Activated gamma-delta T cell treated with Interleukin-2 at 50 U/mL for 16 hours (primary cell): ENCODE data around the gene APH1B.

ENCODE experiments used
- DNase-seq: peaks from one replicate; pipeline ENCODE4 v3.0.0-alpha.2; 2020

Gene APH1B

GRCh38 chr15:63254991-63255390 lies 22.4 kb upstream of the APH1B start:
- DNase-seq = no peak

DNA sequence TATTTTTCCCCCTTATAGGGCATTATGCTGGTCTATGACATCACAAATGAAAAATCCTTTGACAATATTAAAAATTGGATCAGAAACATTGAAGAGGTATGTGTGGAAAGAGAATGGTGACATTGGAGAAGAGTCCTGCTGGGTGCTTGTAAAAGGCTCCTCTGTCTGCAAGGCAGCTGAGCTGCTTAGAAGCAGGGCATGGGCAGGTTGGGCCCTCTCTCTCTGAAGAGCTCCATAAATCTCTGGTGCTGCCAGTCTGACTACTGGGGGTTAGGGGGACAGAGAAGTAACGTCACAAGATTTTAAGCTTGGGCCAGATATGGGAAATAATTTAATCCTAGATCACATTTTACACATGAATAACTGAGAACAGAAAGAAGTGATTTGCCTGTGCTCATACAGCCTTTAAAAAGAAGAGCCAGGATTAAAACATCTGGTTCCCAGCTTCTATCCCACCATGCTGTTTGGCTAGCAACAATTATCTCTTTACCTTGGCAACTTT lies 21.9 kb upstream of the APH1B start:
- no peak for DNase-seq

DNA sequence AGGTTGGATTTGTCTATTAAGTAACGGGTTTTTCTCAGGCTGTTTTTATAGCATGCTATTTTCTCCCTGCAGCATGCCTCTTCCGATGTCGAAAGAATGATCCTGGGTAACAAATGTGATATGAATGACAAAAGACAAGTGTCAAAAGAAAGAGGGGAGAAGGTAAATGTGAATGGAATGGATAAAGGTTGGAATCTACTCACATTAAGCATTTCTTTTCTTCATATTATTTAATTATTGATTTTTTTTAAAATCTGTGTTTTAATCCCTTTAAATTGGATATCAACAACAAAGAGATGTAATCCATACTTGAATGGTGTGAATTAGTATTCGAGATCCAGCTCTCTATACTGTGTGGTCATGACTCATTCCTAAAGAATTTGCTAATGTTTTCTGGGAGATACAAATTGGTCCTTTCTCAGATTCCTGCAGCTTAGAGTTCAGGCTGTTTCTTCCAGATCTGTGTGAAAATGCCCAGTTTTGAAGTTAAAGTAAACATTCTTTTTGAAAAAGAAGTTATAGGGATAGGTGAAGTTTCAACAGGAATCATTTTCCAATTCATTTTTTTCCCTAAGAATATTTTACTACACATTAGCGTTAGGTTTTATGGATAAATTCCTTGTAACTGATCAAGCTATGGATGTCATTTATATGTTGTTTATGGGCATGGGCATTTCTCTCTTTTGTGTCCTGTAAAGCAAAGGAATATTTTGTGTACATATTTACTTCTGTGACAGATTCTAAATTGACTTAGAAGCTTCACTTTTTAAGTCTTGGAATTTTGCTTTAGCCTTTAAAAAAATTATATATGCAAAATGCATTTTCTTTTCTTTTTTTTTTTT lies 20.8 kb upstream of the APH1B start:
- no peak for DNase-seq

DNA sequence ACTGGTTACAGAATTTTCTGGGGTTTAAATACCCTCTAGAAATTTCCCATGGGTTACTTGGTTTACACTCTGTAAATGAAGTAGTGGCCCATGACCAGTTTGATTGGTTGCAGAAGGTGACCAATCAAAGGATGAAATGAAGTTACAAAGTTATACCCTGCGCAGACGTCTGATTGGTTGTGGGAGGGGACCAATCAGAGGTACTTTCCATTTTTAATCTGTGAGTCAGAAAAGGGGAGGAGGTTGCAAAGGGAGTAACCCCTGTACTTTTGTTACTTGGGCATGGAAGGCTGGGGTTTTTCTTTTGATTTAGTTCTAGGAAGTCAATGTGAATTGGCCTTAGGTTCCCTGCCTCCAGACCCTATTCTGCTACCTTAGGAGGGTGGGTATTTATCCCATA lies 18.7 kb upstream of the APH1B start:
- no peak for DNase-seq

DNA sequence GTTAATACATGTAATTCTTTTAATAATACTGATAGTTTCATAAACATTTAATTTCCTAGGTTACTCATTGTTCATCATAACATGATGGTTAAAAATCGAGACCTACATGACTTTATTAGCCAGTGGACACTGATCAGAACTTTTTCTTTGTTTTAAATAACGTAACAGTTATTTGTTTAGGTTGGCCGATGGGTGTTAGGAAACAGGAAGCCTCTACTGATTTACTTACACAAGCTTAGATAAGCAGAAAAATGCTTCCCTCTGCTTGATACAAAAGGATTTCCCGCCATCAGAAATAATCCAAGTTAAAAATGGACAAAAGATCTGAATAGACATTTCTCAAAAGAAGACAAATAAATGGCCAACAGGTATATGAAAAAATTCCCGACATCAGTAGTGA lies 16.6 kb upstream of the APH1B start:
- no peak for DNase-seq

DNA sequence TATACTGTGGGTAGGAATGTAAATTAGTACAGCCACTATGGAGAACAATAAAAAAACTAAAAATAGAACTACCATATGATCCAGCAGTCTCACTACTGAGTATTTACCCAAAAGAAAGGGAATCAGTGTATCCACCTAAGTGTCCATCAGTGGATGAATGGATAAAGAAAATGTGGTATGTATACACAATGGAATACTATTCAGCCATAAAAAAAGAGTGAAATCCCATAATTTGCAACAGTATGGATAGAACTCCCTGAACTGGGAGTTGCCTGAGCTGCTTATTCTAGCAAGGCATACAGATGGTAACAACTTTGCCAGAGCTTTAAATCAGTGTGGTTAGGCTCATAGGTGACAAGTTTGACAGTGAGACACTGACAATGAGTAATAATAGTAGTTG lies 16.1 kb upstream of the APH1B start:
- DNase-seq = no peak

DNA sequence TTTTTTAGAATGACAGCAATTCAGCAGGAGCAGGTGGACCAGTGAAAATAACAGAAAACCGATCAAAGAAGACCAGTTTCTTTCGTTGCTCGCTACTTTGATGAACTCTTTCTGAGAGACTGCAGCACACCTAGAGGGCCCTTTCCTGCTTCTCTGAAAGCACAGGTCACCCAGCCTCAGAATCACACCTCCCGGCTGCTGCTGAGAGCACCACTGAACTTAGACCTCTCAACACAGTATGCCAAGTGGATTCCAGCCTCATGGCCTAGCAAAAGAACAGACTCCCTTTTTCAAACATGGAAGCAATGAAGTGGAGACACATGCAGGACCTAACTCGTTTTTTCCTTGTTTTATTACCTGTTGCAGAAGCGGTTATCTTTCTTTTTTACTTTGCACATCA lies 13.9 kb upstream of the APH1B start:
- DNase-seq = no peak

- DNase-seq = no peak
These were observed 12.6 kb upstream of the APH1B start for GRCh38 chr15:63264688-63265293.

DNA sequence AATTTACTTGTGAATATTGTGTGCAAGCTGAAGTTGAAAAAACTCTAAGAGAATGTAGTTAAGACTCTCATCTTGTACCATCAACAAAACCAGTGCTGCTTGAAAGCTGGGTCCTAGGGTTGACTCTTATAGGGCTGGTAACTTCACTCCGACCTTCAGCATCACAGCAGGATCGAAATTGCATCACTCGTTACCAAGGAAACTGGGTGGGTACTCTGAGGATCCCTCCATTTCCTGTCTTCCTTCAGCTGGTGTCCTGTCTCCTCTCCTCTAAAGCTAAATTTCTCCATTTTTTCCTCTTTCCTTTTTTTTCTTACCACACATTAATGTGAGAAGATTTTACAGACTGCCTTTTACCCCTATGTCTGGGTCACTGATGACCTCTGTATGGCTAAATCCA lies 3.0 kb upstream of the APH1B start:
- no peak for DNase-seq

DNA sequence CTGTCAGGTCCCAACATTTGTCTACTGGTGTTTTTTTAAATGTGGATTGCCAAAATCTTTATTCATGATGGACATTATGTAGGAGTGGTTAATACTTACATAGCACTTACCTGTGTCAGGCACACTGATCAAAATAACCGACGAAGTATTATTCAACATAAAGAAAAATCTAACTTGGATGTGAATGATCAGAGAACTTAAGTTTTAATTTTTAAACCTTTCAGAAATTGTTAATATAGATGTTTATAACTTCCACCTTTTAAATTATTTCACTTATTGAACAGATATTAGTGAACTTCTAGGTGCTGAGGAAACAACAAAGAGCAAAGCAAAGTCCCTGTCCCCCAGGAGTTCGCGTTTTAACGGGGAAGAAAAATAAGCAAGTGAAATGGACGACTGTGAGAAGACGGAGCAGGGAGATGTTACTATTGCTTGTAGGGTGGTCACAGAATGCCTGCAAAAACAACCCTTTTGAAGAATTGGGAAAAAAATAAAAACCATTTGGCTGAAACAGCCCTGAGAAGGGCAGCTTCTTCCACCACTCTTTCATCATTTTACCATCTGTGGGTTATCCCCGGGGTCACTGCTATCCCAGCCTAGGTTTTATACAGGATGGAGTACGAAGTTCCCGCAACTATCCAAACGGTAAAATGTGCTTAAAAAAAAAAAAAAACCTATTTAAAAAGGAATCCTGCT lies 915 bp upstream of the APH1B start:
- DNase-seq = no peak

- DNase-seq = no peak
These were observed 570 bp downstream of the APH1B start for GRCh38 chr15:63277893-63278456.

GRCh38 chr15:63283126-63283525 lies 5.7 kb downstream of the APH1B start:
- no peak for DNase-seq

DNA sequence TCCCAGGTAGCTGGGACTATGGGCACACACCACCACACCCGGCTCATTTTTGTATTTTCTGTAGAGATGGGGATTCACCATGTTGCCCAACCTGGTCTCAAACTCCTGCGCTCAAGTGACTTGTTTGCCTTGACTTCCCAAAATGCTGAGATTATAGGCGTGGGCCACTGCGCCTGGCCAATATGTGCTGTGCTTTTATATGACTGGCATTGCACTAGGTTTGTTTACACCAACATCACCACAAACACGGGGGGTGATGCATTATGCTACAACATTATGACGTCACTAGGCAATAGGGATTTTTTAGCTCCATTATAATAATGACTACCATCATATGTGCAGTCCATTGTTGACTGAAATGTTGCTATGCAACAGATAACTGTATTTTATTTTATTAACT lies 6.9 kb downstream of the APH1B start:
- no peak for DNase-seq

- DNase-seq = no peak
These were observed 9.7 kb downstream of the APH1B start for GRCh38 chr15:63287109-63287508.

GRCh38 chr15:63288342-63288741 lies 10.9 kb downstream of the APH1B start:
- no peak for DNase-seq

DNA sequence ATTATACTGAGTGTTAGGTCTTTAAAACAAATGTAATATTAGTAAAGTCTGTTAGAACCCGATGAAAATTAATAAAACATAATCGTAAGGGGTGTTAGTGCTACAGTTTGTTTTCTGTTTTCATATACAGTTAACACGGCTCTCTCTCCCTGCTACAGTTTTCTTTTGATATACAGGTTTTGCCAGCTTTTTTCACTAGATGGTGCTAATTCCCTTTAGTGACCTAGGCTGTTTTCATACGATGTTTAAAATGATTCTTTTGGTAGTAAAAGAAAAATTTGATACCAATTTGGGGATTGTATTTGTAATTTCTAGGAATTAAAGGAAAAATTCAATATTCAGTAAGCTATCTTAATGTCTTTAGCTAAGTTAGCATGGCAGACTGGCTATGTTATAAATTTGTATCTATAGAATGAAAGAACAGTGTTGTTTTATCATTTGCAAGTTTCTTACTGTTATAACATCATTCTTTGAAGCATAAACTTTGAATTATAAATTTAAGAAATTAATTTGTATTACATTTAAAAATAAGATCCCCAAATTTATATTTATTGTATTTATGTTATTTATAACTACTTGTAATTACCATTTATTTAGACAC lies 11.5 kb downstream of the APH1B start:
- DNase-seq = no peak

DNA sequence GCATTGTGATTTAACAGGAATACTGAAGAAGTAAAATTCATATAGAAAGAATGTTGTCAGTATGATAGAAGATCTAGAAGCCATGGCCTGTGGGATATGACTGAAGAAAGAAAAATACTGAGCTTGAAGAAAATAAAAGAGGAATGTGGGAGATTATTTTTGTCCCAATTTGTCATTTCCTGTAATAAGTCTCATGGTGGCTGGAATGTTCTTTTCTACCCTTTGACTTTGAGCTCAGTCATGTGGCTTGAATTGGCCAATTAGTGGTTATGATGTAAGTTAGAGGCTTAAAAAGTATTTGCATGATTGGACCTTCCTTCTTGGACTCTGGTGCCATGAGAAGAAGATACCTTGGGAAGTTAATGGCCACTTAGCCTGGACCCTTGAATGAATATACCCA lies 14.1 kb downstream of the APH1B start:
- DNase-seq = no peak

GRCh38 chr15:63292241-63292640 lies 14.8 kb downstream of the APH1B start:
- no peak for DNase-seq

DNA sequence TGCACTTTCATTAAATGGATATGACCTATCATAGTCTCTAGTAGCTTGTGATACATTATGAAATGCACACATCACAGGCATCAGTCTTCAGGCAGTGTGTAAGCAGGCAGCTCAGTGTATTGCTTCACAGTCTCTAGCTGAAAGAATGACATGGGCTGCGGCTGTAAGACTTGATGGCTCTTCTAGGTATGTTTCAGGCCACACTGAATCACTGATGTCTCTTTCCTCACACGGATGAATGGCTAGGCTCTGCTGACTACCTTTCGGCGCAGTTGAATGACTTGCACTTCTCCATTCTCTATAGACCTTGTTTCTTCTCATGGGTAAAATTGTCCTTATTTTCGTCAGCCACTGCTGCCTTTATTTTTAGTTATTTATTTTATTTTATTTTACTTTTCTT lies 15.4 kb downstream of the APH1B start:
- DNase-seq = no peak

GRCh38 chr15:63294359-63294758 lies 17.0 kb downstream of the APH1B start:
- no peak for DNase-seq

DNA sequence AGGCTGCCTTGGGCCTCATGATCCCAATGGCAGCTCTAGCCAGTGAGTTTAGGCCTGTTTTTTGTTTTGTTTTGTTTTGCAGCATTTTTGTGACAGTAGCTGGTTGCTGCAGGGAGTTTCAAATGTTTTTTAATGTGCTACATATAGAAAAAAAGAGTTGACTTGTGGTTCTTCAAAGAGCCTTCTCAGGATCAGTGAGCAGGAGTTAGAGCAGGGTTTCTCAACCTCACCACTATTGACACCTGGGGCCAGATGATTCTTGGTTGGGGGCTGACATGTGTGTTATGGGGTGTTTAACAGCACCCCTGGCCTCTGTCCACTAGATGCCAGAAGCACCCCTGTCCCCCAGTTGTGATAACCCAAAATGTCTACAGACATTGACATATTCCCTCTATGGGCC lies 17.9 kb downstream of the APH1B start:
- DNase-seq = no peak

GRCh38 chr15:63296195-63296594 lies 18.8 kb downstream of the APH1B start:
- DNase-seq = no peak

DNA sequence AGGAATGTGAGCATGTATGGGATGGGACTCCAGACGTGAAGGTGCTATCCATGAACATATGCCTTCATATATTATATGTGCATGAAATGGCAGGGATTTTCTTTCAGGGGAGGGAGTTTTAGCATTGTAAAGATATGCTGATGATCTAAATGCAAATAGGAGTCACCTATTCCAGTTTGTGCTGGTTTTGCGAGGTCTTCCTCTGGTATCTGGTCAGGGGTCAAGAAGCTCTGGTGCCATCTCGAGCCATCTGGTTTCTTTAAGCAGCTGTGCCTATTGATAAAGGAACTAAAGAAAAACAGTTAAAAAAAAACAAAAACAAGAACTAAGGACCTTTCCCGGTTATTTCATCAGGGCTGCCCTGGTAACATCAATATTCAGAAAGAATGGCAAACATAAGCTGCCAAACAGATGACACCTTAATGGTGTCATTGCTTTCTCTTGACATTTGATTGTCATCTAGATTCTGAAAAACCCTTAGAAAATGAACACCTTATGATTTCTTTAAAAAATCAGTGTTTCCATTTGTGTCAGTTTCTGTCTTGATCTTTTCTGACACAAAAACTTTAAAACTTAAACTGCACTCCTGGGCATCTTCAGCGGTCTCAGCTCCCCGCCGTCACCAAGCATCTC lies 22.7 kb downstream of the APH1B start:
- no peak for DNase-seq
